GM12878 (cell line): ENCODE results near the gene SNRNP200. TPM values are rescaled to one million over a fixed set of nuclear protein-coding genes. Genes with fewer than 3 reads are reported as not detected.

Experiments used
- ATAC-seq: fragments of 200-7000 bp; cut with Tn5 transposase; 3 replicates; pipeline ENCODE4 v1.9.1; 2020; ENCODE audit warnings: mild to moderate bottlenecking, moderate library complexity
- BruUV-seq: library from RNA; stranded (reverse); fragments of 400-500 nt; replicated peaks from 2 replicates; lab custom pipeline; 2021; lab: Mats Ljungman, UMichigan
- CTCF ChIA-PET: fragments of 300-600 bp; sonication (Branson Sonifier 250); formaldehyde crosslinking; extraction: SDS; loops from one replicate; lab custom pipeline; 2021; ENCODE audit warnings: inconsistent platforms; lab: Yijun Ruan, JAX
- POLR2A ChIA-PET: fragments of 350-600 bp; formaldehyde crosslinking; extraction: SDS; loops from one replicate; lab custom pipeline; 2021; ENCODE audit warnings: inconsistent platforms; lab: Charles Lee
- RAD21 ChIA-PET: fragments of 300-600 bp; sonication (Branson Sonifier 250); formaldehyde crosslinking; loops from one replicate; lab custom pipeline; 2023; ENCODE audit warnings: antibody characterized with exemption; ENCODE audit not compliant: unreplicated experiment; lab: Charles Lee
- SMC1A ChIA-PET: fragments of 300-600 bp; sonication (Branson Sonifier 250); formaldehyde crosslinking; loops from one replicate; lab custom pipeline; 2023; ENCODE audit not compliant: unreplicated experiment, uncharacterized antibody; lab: Charles Lee
- DNase-seq: peaks from one replicate; pipeline ENCODE4 v3.0.0-alpha.2; 2011; ENCODE audit warnings: low read depth, low spot score
- FAIRE-seq: peaks from 3 replicates; lab custom pipeline; 2011; peaks lifted over from hg19 to GRCh38; lab: Jason Lieb, UNC
- H2AFZ ChIP-seq: 2 replicates; pipeline ENCODE4 v1.6.0; 2011; ENCODE audit warnings: low read depth, low read length, control low read depth; ENCODE audit not compliant: control insufficient read depth
- H3K27ac ChIP-seq: 2 replicates; pipeline ENCODE4 v1.5.1; 2011; ENCODE audit warnings: control low read depth; ENCODE audit not compliant: control insufficient read depth, insufficient read depth
- H3K27me3 ChIP-seq, 2 experiments: replicated peaks in 1 of 2; 2 replicates each; pipeline versions ENCODE4 v1.6.0 to v1.6.1; 2011; ENCODE audit warnings: low read length in 1 of 2; ENCODE audit not compliant: control insufficient read depth in 2 of 2, insufficient read depth in 2 of 2
- H3K36me3 ChIP-seq, 2 experiments: 2 replicates each; pipeline ENCODE4 v1.5.1; 2011; ENCODE audit warnings: low read length in 1 of 2; ENCODE audit not compliant: control insufficient read depth in 2 of 2, insufficient read depth in 2 of 2
- H3K4me1 ChIP-seq: 2 replicates; pipeline ENCODE4 v1.6.1; 2011; ENCODE audit warnings: mild to moderate bottlenecking, low read length, moderate library complexity, mixed read lengths; ENCODE audit not compliant: control insufficient read depth, insufficient read depth
- H3K4me2 ChIP-seq: 2 replicates; pipeline ENCODE4 v1.6.0; 2011; ENCODE audit warnings: control low read depth; ENCODE audit not compliant: control insufficient read depth, insufficient read depth
- H3K4me3 ChIP-seq: fragments of 200-600 bp; sonication (generic); 2 replicates; pipeline ENCODE4 v1.5.1; 2016
- H3K79me2 ChIP-seq: 2 replicates; pipeline ENCODE4 v1.6.0; 2011; ENCODE audit warnings: low read length; ENCODE audit not compliant: control insufficient read depth, insufficient read depth
- H3K9ac ChIP-seq: 2 replicates; pipeline ENCODE4 v1.8.0; 2011; ENCODE audit warnings: low read length, control low read depth, mixed read lengths; ENCODE audit not compliant: control insufficient read depth, insufficient read depth
- H3K9me3 ChIP-seq: replicated peaks from 3 replicates; pipeline ENCODE4 v1.5.1; 2011; ENCODE audit warnings: mild to moderate bottlenecking, low read length; ENCODE audit not compliant: control insufficient read depth, insufficient read depth
- H4K20me1 ChIP-seq: 2 replicates; pipeline ENCODE4 v1.6.0; 2011; ENCODE audit not compliant: control insufficient read depth, insufficient read depth
- BRCA1 ChIP-seq: IDR thresholded peaks from 2 replicates; pipeline ENCODE4 v1.6.1; 2011; ENCODE audit warnings: low read depth, low read length, improper control_type of control experiment
- EGR1 ChIP-seq, 2 experiments: IDR thresholded peaks; 1 replicate in 1 of 2; 2 replicates in 1 of 2; pipeline ENCODE4 v1.6.1; 2011 to 2012; ENCODE audit warnings: low read depth in 2 of 2, low read length in 2 of 2, borderline replicate concordance in 1 of 2, mild to moderate bottlenecking in 1 of 2, moderate library complexity in 1 of 2
- EZH2 ChIP-seq: IDR thresholded peaks from 2 replicates; pipeline ENCODE4 v1.6.1; 2012; ENCODE audit warnings: low read depth, mild to moderate bottlenecking, control low read depth, inconsistent platforms, low read length, borderline replicate concordance; ENCODE audit not compliant: control insufficient read depth
- GATAD2B ChIP-seq: fragments of 450-650 bp; conservative IDR thresholded peaks from 2 replicates; pipeline ENCODE4 v1.6.1; 2017; ENCODE audit warnings: low read depth, mild to moderate bottlenecking, moderate library complexity
- HDAC2 ChIP-seq: fragments of 200-600 bp; sonication (generic); IDR thresholded peaks from 2 replicates; pipeline ENCODE4 v1.6.1; 2017
- HSF1 ChIP-seq: fragments of 150-350 bp; IDR thresholded peaks from 2 replicates; pipeline ENCODE4 v1.6.1; 2014; ENCODE audit warnings: mild to moderate bottlenecking, low read depth, low read length
- KAT2A ChIP-seq: conservative IDR thresholded peaks from 2 replicates; pipeline ENCODE4 v1.6.1; 2011; ENCODE audit warnings: low read depth, low read length; ENCODE audit not compliant: control insufficient read depth
- MLLT1 ChIP-seq: fragments of 450-650 bp; IDR thresholded peaks from 2 replicates; pipeline ENCODE4 v1.6.1; 2016; ENCODE audit warnings: mild to moderate bottlenecking
- MTA3 ChIP-seq: IDR thresholded peaks from 2 replicates; pipeline ENCODE4 v1.6.1; 2012; ENCODE audit warnings: low read length, inconsistent platforms, borderline replicate concordance
- PKNOX1 ChIP-seq: fragments of 450-650 bp; IDR thresholded peaks from 2 replicates; pipeline ENCODE4 v1.6.1; 2016; ENCODE audit warnings: mild to moderate bottlenecking
- SMC3 ChIP-seq: IDR thresholded peaks from 2 replicates; pipeline ENCODE4 v1.6.1; 2011; ENCODE audit warnings: low read length, improper control_type of control experiment, borderline replicate concordance
- SP1 ChIP-seq: IDR thresholded peaks from one replicate; pipeline ENCODE4 v1.6.1; 2011; ENCODE audit warnings: low read depth, low read length
- USF1 ChIP-seq: IDR thresholded peaks from 2 replicates; pipeline ENCODE4 v1.6.1; 2011; ENCODE audit warnings: borderline replicate concordance, low read depth, mild to moderate bottlenecking, moderate library complexity, mixed read lengths, low read length; ENCODE audit not compliant: insufficient read depth; ENCODE audit errors: extremely low read length
- ZBTB11 ChIP-seq: fragments of 450-650 bp; formaldehyde crosslinking; IDR thresholded peaks from 2 replicates; pipeline ENCODE4 v1.5.0; 2022; ENCODE audit warnings: mild to moderate bottlenecking, missing genetic modification characterization
- WGBS: methylation state at CpG from one replicate; pipeline ENCODE4 v1.1.6; 2016; ENCODE audit warnings: low lambda C conversion rate; ENCODE audit not compliant: insufficient replicate concordance, insufficient coverage; ENCODE audit errors: missing lambda C conversion rate; 5-methylcytosine and 5-hydroxymethylcytosine counted together
- in situ Hi-C: fragments of 300-500 bp; cut with MboI; formaldehyde crosslinking; loops from 9 replicates; pipeline ENCODE4 v1.14.3; 2018; ENCODE audit warnings: mixed read lengths
- intact Hi-C: fragments of 100-400 bp; cut with micrococcal nuclease; formaldehyde crosslinking; loops from one replicate; pipeline ENCODE4 v1.14.2; 2022; ENCODE audit not compliant: unreplicated experiment
- polyA plus RNA-seq, 11 experiments: library from polyadenylated mRNA; depleted of rRNA in 4 of 11; unstranded in 6 of 11; stranded (reverse) in 5 of 11; fragments of >200 nt; fragmentation: Nextera tagmentation in 4 of 11; fragmentation: Illumina TruSeq in 1 of 11; extraction: Ambion mirVana in 4 of 11; extraction: Trizol in 1 of 11; gene quantifications; 1 replicate in 1 of 11; 2 replicates in 10 of 11; pipeline versions ENCODE4 v1.2.1 to v1.2.3, GENCODE V29; 2011 to 2016; ENCODE audit warnings: inconsistent platforms in 2 of 11, missing spikeins in 2 of 11, low read depth in 1 of 11
- total RNA-seq, 4 experiments: library from RNA; depleted of rRNA in 3 of 4; stranded (reverse); fragments of >200 nt in 3 of 4; fragmentation: Illumina TruSeq in 1 of 4; extraction: Trizol in 1 of 4; gene quantifications; 2 replicates each; pipeline versions ENCODE4 v1.2.1 to v1.2.3, GENCODE V29; 2013 to 2021

The SNRNP200 gene
- total and polyA plus RNA-seq, 10 of the 15 experiments (the other 5 are each of a cell fraction or from before 2014, with no cell fraction given): 59.2 to 176 (median 106) TPM

- no peak for TF ChIP-seq ZBTB11 (CRISPR knock-in tag)
- no peak for TF ChIP-seq HSF1
- TF ChIP-seq KAT2A: no peak
Measured at GRCh38 chr2:96353032-96353561, 47.8 kb upstream of the SNRNP200 start (continued).

- no TSS peak for BruUV-seq
- ChIA-PET CTCF (no interaction called here), SMC1A (interaction anchor here (1.0 to 1.1 kb wide), 2 partner anchors 24 to 80 kb away, joined by 3 to 4 read pairs; no protein-coding TSS in a partner anchor), RAD21 (interaction anchor here (0.6 kb wide), 1 partner anchor 80 kb away, joined by 4 read pairs; no protein-coding TSS in a partner anchor), POLR2A (interaction anchor here (4.0 kb wide), 1 partner anchor 12 kb away, joined by 20 read pairs; the partner anchor contains the start of gene NCAPH)
- WGBS: 89% methylated on average over 1 of the region's 1 CpG
- in situ Hi-C loops: no loop called here
- no peak overlapping the region for H3K4me3 ChIP-seq
- H4K20me1 ChIP-seq: no peaks in the 10 kb centered on the region
- H3K79me2 ChIP-seq: peaks cover 8% of the 10 kb centered on the region
- no peak overlapping the region for H2AFZ ChIP-seq
- H3K27ac ChIP-seq: no peak overlapping the region
- H3K9me3 ChIP-seq: no peaks in the 10 kb centered on the region
- H3K27me3 ChIP-seq: no peaks in the 10 kb centered on the region
- intact Hi-C loops: no loop called here
- no peak overlapping the region for H3K4me2 ChIP-seq
- DNase-seq (no peak), FAIRE-seq (no peak), ATAC-seq (no peak)
- peaks cover 25% of the 10 kb centered on the region for H3K4me1 ChIP-seq
- peaks cover 31 to 42% of the 10 kb centered on the region in 2 experiments for H3K36me3 ChIP-seq
- H3K9ac ChIP-seq: no peak overlapping the region
- TF ChIP-seq SMC3 (no peak), MLLT1 (no peak), EGR1 (IDR thresholded peaks at IDR 0.05; ENCODE audit: borderline replicate concordance in 1 of 2, low read depth in 2 of 2, low read length in 2 of 2) (no peak), EZH2 (no peak), SP1 (no peak), MTA3 (no peak), GATAD2B (no peak), HDAC2 (no peak), USF1 (no peak), PKNOX1 (no peak), BRCA1 (no peak)
Measured at GRCh38 chr2:96347395-96347794, 42.0 kb upstream of the SNRNP200 start.
